C4-2B (cell line): ENCODE measurements around the gene SDHAF1.

Experiments
- H3K27ac ChIP-seq: fragments of 450-650 bp; 2 replicates; pipeline ENCODE4 v1.5.1; 2017
- ZFX ChIP-seq: fragments of 450-650 bp; IDR thresholded peaks from 2 replicates; pipeline ENCODE4 v1.6.1; 2017
- TF ChIP-seq, protein P1 (sequence below): fragments of 450-650 bp; conservative IDR thresholded peaks from 2 replicates; pipeline ENCODE4 v1.5.1; 2017; ENCODE audit warnings: mild to moderate bottlenecking

The SDHAF1 gene

DNA sequence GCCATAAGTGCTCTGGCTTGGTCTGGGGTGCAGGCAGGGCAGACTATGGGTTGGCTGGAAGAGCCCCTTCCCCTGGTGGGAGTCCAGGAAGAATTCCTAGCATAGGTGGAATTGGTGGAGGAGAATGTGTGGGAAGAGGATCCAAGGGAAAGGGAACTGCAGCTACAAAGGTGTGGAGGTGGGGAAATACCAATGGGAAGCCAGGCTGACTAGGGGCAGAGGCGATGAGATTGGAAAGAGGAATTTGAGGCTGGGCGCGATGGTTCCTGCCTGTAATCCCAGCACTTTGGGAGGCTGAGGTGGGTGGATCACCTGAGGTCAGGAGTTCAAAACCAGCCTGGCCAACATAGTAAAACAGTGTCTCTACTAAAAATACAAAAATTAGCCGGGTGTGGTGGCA, 4.8 kb upstream of the SDHAF1 start:
- no peak overlapping the region for H3K27ac ChIP-seq
- TF ChIP-seq ZFX, result no peak

DNA sequence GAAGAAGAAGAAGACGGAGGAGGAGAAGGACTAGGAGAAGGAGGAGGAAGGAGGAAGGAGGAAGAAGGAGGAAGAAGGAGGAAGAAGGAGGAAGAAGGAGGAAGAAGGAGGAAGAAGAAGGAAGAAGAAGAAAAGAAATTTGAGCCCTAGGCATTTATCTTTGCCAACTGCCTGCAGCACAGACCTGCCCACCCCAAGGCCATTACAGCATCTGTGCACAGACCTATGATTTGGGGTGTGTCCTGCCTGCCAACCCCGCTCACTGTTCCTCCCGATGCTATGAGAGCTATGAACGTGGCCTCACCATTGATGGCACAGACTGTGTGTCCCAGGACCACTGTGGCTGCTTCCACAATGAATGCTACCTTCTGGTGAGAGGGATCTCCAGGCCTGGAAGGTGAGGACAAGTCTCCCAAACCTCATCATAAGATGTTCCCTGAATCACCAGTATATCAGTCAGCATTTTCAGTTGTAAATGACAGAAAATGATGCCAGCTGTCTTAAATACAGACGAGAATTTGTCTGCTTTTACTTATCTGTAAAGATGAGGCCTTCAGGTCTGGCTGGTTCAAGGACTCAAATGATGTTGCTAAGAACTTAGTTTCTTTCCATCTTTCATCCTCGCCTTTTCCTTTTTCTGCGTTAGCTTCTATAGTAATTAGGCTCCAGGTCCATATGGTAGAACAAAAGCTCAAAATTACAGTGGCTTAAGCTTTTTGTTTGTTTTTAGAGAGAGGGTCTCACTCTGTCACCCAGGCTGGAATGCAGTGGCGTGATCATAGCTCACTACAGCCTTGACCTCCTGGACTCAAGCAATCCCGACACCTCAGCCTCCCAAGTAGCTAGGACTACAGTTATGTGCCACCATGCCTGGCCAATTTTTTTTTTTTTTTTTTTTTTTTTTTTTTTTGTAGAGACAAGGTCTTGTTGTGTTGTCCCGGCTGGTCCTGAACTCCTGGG, 3.9 kb upstream of the SDHAF1 start:
- no peak overlapping the region for H3K27ac ChIP-seq
- no peak for TF ChIP-seq ZFX
- TF ChIP-seq, protein P1, sequence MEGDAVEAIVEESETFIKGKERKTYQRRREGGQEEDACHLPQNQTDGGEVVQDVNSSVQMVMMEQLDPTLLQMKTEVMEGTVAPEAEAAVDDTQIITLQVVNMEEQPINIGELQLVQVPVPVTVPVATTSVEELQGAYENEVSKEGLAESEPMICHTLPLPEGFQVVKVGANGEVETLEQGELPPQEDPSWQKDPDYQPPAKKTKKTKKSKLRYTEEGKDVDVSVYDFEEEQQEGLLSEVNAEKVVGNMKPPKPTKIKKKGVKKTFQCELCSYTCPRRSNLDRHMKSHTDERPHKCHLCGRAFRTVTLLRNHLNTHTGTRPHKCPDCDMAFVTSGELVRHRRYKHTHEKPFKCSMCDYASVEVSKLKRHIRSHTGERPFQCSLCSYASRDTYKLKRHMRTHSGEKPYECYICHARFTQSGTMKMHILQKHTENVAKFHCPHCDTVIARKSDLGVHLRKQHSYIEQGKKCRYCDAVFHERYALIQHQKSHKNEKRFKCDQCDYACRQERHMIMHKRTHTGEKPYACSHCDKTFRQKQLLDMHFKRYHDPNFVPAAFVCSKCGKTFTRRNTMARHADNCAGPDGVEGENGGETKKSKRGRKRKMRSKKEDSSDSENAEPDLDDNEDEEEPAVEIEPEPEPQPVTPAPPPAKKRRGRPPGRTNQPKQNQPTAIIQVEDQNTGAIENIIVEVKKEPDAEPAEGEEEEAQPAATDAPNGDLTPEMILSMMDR, result no peak

DNA sequence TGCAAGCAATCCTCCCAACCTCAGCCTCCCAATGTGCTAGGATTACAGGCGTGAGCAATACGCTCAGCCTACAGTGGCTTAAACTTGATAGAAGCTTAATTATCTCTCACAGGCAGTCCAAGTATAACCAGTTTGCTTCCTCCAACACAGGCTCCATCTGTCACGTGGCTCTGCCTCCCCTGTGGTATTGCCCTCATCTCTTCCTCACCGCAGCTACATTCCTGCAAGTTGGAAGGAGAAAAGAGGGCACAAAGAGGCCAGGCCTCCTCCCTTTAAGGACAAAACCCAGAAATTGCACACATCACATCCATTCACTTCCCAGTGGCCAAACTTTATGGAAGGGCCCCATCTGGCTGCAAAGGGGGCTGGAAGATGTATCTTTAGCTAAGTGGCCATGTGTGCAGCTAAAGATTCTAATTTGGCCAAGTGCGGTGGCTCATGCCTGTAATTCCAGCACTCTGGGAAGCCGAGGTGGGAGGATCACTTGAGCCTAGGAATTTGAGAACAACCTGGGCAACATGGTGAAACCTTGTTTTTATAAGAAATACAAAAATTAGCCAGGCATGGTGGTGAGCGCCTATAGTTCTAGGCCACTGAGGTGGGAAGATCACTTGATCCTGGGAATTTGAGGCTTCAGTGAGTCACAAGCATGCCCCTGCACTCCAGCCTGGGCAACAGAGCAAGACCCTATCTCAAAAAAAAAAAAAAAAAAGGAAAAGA, 3.1 kb upstream of the SDHAF1 start:
- no peak overlapping the region for H3K27ac ChIP-seq
- TF ChIP-seq ZFX, result no peak
- TF ChIP-seq, protein P1, result no peak

DNA sequence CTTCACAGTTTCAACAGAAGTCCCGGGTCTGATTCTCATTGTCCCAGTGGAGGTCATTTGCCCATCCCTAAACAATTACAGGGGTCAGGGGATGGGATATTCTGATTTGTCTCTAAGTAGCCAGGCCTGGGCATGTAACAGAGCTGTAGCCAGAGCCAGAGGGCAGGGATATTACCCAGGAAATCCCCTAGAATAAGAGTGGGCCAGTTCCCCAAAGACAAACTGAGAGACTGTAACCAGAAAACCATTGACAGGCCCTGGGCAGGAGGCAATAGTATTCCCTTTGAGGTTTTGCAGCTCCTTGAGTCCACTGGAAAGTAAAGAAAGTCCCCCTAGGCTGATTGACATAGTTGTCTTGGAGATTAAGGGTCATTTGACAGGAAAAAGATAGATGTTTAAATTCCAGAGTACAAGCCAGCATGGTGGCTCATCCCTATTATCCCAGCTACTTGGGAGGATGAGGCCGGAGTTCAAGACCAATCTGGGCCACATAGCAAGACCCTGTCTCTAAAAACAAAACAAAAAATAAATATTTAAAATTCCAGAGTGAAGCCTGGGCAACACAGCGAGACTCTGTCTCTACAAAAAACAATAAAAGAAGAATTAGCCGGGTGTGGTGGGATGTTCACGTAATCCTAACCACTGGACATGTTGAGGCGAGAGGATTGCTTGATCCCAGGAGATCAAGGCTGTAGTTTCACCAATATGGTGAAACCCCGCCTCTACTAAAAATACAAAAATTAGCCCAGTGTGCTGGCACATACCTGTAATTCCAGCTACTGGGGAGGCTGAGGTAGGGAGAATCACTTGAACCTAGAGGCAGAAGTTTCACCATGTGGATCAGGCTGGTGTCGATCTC, 1.9 kb upstream of the SDHAF1 start:
- TF ChIP-seq, protein P1, result no peak
- TF ChIP-seq ZFX, result no peak

DNA sequence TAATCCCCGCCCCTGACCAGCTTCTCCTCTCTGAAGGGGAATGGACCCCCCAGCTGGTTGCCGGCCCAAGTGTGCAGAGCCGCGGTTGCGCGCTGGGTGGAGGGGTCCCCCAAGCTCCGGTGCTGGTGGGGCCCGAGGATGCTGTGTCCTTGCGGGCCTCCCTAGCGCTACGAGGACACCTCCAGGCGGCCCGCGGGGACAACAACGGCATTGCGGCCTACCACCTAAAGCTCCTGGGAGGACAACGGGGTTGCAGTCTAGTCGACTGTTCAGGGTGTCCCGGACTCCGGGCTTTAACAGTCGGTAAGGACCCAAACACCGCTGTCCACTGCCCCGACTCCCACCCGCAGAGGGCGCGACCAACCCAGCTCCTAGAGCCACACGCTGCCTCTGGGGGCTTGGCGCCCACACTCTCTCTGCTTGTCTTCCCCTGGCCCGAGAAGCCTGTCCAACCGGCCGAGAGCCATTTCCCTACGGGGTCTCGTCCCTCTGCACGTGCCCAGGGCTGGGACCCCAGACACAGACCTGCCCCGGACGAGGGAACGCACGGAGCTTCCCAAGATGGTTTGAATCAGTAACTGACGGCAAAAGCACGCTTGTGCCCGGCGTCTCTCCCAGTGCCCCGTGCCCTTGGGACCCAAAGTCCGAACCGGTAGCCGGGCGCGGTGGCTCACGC, 927 bp upstream of the SDHAF1 start:
- TF ChIP-seq, protein P1, result no peak
- TF ChIP-seq ZFX, result no peak
- H3K27ac ChIP-seq, result no peak overlapping the region

More for the DNA sequence above, 1.9 kb upstream of the SDHAF1 start:
- no peak overlapping the region for H3K27ac ChIP-seq

DNA sequence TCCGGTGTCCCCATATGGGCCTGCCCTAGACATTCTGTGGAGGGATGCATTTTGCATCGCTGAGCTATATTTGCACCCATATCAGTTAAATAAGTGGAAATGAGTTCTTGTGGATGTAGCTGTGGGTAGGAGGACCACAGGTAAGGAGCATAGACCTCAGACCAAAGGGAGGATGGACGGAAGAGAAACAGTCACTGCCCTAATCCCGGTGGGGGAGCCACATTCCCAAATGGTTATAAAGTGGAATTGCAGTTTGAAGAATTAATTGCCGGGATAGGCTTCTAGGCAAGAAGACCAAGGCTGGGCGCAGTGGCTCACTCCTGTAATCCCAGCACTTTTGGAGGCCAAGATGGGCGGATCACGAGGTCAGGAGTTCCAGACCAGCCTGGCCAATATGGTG, 1.8 kb downstream of the SDHAF1 start:
- no peak for TF ChIP-seq ZFX
- TF ChIP-seq, protein P1, result no peak
- H3K27ac ChIP-seq, result no peak overlapping the region

DNA sequence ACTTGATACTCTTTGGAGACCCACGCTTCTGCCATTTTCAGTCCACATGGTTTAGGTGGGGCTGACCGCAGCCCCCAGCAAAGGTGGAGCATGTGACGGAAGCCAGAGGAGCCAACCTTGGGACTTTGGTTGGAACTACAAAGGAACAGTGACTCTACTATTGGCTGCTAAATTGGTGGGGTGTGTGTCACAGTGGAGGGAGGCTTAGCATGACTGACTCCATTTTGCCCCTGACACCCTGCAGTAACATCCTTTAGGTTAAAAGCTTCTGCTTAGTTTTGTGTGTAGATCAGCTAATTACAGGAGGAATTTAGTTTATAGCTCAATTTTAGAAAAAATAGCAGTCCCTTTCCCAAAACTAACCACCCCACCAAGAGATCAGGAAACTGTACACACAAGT, 6.6 kb downstream of the SDHAF1 start:
- TF ChIP-seq ZFX, result no peak
- TF ChIP-seq, protein P1, result no peak
- H3K27ac ChIP-seq, result no peak overlapping the region
